Measurements from ENCODE around the gene LONP2.

GRCh38 chr16:48371393-48371780 lies 127.3 kb downstream of the LONP2 start:
- TF ChIP-seq CTCF (IDR thresholded peaks at IDR 0.05) (no peak), POLR2A (IDR thresholded peaks at IDR 0.05) (no peak)
